ENCODE data around the gene HPX. TPM values are rescaled to one million over a fixed set of nuclear protein-coding genes. Genes with fewer than 3 reads are reported as not detected.

HPX gene
- total and polyA plus RNA-seq, 2 of the 13 experiments (the other 11 are each of a cell fraction or from before 2014, with no cell fraction given): 9.2 to 57.4 TPM

- TF ChIP-seq ZBTB40 (IDR thresholded peaks at IDR 0.05) (no peak), ZBTB40 (CRISPR knock-in tag; IDR thresholded peaks at IDR 0.05) (no peak), MAF1 (CRISPR knock-in tag; IDR thresholded peaks at IDR 0.05; ENCODE audit: borderline replicate concordance) (no peak), MAFG (CRISPR knock-in tag; IDR thresholded peaks at IDR 0.05) (no peak), MEF2D (CRISPR knock-in tag; IDR thresholded peaks at IDR 0.05) (0 out of 2 replicates have a peak, but pooled peaks have one; percentile 11), ZNF430 (CRISPR knock-in tag; IDR thresholded peaks at IDR 0.05) (0 out of 2 replicates have a peak, but pooled peaks have one; percentile 11), RAD51 (IDR thresholded peaks at IDR 0.05; ENCODE audit: borderline replicate concordance) (no peak), IKZF4 (CRISPR knock-in tag; IDR thresholded peaks at IDR 0.05; ENCODE audit: borderline replicate concordance, low read depth, not compliant biosample characterization) (no peak), ZNF180 (CRISPR knock-in tag; IDR thresholded peaks at IDR 0.05; ENCODE audit: borderline replicate concordance, low read depth) (no peak), NR1H2 (CRISPR knock-in tag; IDR thresholded peaks at IDR 0.05; ENCODE audit: borderline replicate concordance, low read depth) (0 out of 2 replicates have a peak, but pooled peaks have one; percentile 3), CHCHD3 (CRISPR knock-in tag; IDR thresholded peaks at IDR 0.05) (0 out of 2 replicates have a peak, but pooled peaks have one; percentile 11), ZNF646 (CRISPR knock-in tag; IDR thresholded peaks at IDR 0.05) (no peak), FOXP1 (IDR thresholded peaks at IDR 0.05) (no peak), FOXP1 (CRISPR knock-in tag; IDR thresholded peaks at IDR 0.05) (no peak), ZNF460 (CRISPR knock-in tag; IDR thresholded peaks at IDR 0.05; ENCODE audit: borderline replicate concordance) (no peak), MEIS1 (CRISPR knock-in tag; IDR thresholded peaks at IDR 0.05; ENCODE audit: borderline replicate concordance) (no peak)
These were observed 41.1 kb upstream of the HPX start (continued) for GRCh38 chr11:6481924-6482275.

Measured in HepG2 (cell line).